Endodermal cell (in vitro differentiated cells): ENCODE measurements around the gene TNIK. TPM values are rescaled to one million over a fixed set of nuclear protein-coding genes. Genes with fewer than 3 reads are reported as not detected.

Source experiments
- DNase-seq: peaks from one replicate; pipeline ENCODE4 v3.0.0-alpha.2; 2017
- H3K27ac ChIP-seq: 2 replicates; pipeline ENCODE4 v1.5.1; 2013; ENCODE audit warnings: mild to moderate bottlenecking, low read depth, low read length, moderate library complexity
- H3K27me3 ChIP-seq: 2 replicates; pipeline ENCODE4 v1.6.1; 2013; ENCODE audit warnings: mild to moderate bottlenecking, low read length, moderate library complexity; ENCODE audit not compliant: insufficient read depth, control insufficient read depth, poor library complexity, severe bottlenecking
- H3K36me3 ChIP-seq: 2 replicates; pipeline ENCODE4 v1.7.0; 2013; ENCODE audit warnings: mild to moderate bottlenecking, low read length, moderate library complexity; ENCODE audit not compliant: control insufficient read depth, insufficient read depth
- H3K4me1 ChIP-seq: one replicate; pipeline ENCODE4 v1.7.0; 2013; ENCODE audit warnings: low read length; ENCODE audit not compliant: control insufficient read depth, insufficient read depth
- H3K4me3 ChIP-seq: 2 replicates; pipeline ENCODE4 v1.5.1; 2013; ENCODE audit warnings: mild to moderate bottlenecking, low read length, moderate library complexity
- H3K9ac ChIP-seq: 2 replicates; pipeline ENCODE4 v1.6.1; 2013; ENCODE audit warnings: mild to moderate bottlenecking, low read length, moderate library complexity; ENCODE audit not compliant: poor library complexity, severe bottlenecking; ENCODE audit errors: extremely low read depth
- H3K9me3 ChIP-seq: 2 replicates; pipeline ENCODE4 v1.6.1; 2013; ENCODE audit warnings: mild to moderate bottlenecking, low read length, moderate library complexity; ENCODE audit not compliant: control insufficient read depth
- H3K27ac Mint-ChIP-seq: 2 replicates; pipeline ENCODE4 v1.8.0; 2020; ENCODE audit warnings: mixed read lengths
- H3K27me3 Mint-ChIP-seq: 2 replicates; pipeline ENCODE4 v1.8.0; 2021; ENCODE audit warnings: mild to moderate bottlenecking, mixed read lengths; ENCODE audit not compliant: insufficient read depth
- H3K36me3 Mint-ChIP-seq: 2 replicates; pipeline ENCODE4 v1.8.0; 2020; ENCODE audit warnings: low read depth, mixed read lengths
- H3K4me1 Mint-ChIP-seq: 2 replicates; pipeline ENCODE4 v1.8.0; 2020; ENCODE audit warnings: mixed read lengths
- H3K4me3 Mint-ChIP-seq: 2 replicates; pipeline ENCODE4 v1.8.0; 2020; ENCODE audit warnings: mild to moderate bottlenecking, moderate library complexity, mixed read lengths
- H3K9me3 Mint-ChIP-seq: 2 replicates; pipeline ENCODE4 v1.8.0; 2020; ENCODE audit warnings: mild to moderate bottlenecking, mixed read lengths
- WGBS, 2 experiments: methylation state at CpG; one replicate each; pipeline versions ENCODE4 v1.1.5 to v1.1.7; 2013; ENCODE audit warnings: missing lambda C conversion rate in 2 of 2, mixed read lengths in 1 of 2; ENCODE audit not compliant: insufficient coverage in 1 of 2, insufficient read length in 1 of 2; 5-methylcytosine and 5-hydroxymethylcytosine counted together
- total RNA-seq, 2 donors: library from RNA; stranded (reverse); fragmentation: NEBNext Ultra II Directional in 1 of 2; extraction: Animal tissue kit (Norgen Biotek cat#: 25700) in 1 of 2; gene quantifications; 2 replicates in 1 of 2; 3 replicates in 1 of 2; pipeline ENCODE4 v1.2.1, GENCODE V29; 2021
- TF ChIP-seq, protein P1 (sequence below): fragments of 200-600 bp; sonication (generic); conservative IDR thresholded peaks from 2 replicates; pipeline ENCODE4 v1.5.0; 2021; ENCODE audit warnings: antibody characterized with exemption, mild to moderate bottlenecking

The TNIK gene
- total RNA-seq, 2 donors from 2014 or later: 12.2 to 14.9 TPM

DNA sequence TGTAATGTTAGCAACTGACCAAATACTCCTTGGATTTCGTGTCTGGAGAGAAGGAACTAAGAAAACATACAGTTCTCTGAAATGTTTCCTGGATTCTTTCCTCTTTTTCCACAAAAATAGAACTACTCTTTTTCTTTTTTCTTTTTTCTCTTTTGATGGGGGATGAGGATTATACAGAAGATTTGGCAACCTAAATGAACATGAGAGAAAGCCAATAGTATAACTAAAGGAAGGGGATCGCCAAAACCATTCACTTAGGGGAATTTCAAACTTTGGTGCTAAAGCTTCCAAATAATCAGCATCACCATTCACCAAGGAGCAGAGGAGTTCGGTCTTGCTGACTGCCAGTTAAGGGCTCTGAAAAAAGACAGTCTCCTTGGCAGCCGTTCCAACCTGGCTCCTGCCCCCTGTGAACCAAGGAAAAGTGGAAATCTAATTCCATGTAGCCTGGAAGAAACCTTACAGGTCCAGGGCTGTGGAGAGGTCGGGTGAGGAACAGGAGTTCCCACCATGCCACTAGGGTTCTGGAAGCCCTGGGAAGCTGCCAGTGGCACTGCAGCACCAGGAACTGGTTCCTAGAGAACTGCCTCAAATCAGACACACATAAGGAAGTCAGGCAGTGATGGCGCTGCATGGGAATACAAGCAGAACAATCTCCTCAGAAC lies 176.9 kb downstream of the TNIK start:
- Mint-ChIP-seq H3K27ac (no peak overlapping the region), H3K36me3 (no peaks in the 10 kb centered on the region), H3K27me3 (no peaks in the 10 kb centered on the region), H3K4me1 (peaks cover 5% of the 10 kb centered on the region), H3K9me3 (no peaks in the 10 kb centered on the region), H3K4me3 (no peak overlapping the region)
- H3K27me3 ChIP-seq: no peaks in the 10 kb centered on the region
- WGBS, 2 experiments: 91 to 100% methylated on average over 1 to 6 of the region's 6 CpGs
- H3K4me1 ChIP-seq: no peaks in the 10 kb centered on the region
- no peak overlapping the region for H3K9ac ChIP-seq
- no peak overlapping the region for H3K27ac ChIP-seq
- TF ChIP-seq, protein P1, sequence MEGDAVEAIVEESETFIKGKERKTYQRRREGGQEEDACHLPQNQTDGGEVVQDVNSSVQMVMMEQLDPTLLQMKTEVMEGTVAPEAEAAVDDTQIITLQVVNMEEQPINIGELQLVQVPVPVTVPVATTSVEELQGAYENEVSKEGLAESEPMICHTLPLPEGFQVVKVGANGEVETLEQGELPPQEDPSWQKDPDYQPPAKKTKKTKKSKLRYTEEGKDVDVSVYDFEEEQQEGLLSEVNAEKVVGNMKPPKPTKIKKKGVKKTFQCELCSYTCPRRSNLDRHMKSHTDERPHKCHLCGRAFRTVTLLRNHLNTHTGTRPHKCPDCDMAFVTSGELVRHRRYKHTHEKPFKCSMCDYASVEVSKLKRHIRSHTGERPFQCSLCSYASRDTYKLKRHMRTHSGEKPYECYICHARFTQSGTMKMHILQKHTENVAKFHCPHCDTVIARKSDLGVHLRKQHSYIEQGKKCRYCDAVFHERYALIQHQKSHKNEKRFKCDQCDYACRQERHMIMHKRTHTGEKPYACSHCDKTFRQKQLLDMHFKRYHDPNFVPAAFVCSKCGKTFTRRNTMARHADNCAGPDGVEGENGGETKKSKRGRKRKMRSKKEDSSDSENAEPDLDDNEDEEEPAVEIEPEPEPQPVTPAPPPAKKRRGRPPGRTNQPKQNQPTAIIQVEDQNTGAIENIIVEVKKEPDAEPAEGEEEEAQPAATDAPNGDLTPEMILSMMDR: no peak
- no peaks in the 10 kb centered on the region for H3K36me3 ChIP-seq
- H3K4me3 ChIP-seq: no peak overlapping the region
- DNase-seq: no peak
- no peaks in the 10 kb centered on the region for H3K9me3 ChIP-seq

DNA sequence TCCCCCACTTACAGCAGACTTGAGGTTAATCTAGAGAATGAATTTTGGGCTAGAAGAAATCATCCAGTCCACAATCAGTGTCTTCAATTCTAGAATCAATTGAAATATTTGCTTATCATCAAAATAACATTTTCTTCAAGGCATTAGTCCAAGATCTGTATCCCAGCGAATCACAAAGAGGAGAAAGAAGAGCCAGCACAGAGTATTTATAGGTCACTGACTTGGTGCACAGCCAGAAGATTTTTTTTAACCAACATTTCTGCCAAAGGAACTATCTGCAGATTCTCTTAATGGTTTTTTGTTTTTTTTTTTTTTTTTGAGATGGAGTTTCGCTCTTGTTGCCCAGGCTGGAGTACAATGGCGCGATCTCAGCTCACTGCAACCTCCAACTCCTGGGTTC lies 178.2 kb downstream of the TNIK start:
- Mint-ChIP-seq H3K9me3 (no peaks in the 10 kb centered on the region), H3K27ac (no peak overlapping the region), H3K36me3 (no peaks in the 10 kb centered on the region), H3K27me3 (no peaks in the 10 kb centered on the region), H3K4me1 (peaks cover 11% of the 10 kb centered on the region), H3K4me3 (no peak overlapping the region)
- no peak overlapping the region for H3K9ac ChIP-seq
- TF ChIP-seq, protein P1: no peak
- 98% methylated on average over 4 of the region's 4 CpGs; no CpG with 5 or more reads in 1 of the 2 experiments for WGBS, 2 experiments
- H3K27ac ChIP-seq: no peak overlapping the region
- no peaks in the 10 kb centered on the region for H3K9me3 ChIP-seq
- no peak for DNase-seq
- H3K4me3 ChIP-seq: no peak overlapping the region
- no peaks in the 10 kb centered on the region for H3K36me3 ChIP-seq
- no peaks in the 10 kb centered on the region for H3K27me3 ChIP-seq
- peaks cover 4% of the 10 kb centered on the region for H3K4me1 ChIP-seq

DNA sequence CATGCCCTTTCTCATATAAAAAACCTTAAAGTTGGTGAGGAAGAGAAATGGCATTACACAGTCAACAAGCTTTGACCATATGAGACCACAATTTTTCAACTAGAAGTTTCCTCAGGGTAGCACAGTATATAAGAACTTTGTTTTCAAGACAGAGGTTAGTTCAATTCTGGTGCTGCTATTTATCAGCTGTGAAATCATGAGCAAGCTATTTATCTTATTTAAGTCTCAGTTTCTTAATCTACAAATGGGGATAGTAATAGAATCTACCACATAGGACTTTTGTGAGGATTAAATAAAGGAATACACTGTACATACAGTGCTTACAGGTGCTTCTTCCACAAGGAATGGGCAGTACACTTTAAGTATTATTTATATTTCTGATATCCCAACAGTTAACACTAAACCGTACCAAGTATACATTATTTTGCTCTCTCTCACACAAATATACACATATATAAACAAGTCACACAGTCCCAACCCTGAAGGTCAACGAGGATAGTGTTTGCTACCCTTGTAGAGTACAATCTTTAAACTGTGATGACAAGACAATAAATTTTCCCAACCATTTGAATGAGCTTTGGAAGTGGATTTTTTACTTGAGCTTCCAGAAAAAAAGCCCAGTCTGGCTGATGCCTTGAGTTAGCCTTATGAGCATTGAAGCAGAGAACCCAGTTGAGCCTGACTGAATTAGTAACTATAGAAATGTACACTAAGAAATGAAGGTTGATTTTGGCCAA lies 178.8 kb downstream of the TNIK start:
- no peaks in the 10 kb centered on the region for H3K27me3 Mint-ChIP-seq
- Histone ChIP-seq H3K36me3 (no peaks in the 10 kb centered on the region), H3K27me3 (no peaks in the 10 kb centered on the region), H3K4me1 (peaks cover 4% of the 10 kb centered on the region), H3K27ac (no peak overlapping the region), H3K9ac (no peak overlapping the region), H3K9me3 (no peaks in the 10 kb centered on the region), H3K4me3 (no peak overlapping the region)
- no peaks in the 10 kb centered on the region for H3K9me3 Mint-ChIP-seq
- peaks cover 11% of the 10 kb centered on the region for H3K4me1 Mint-ChIP-seq
- WGBS, 2 experiments: 96 to 100% methylated on average over 1 to 2 of the region's 2 CpGs
- no peak overlapping the region for H3K27ac Mint-ChIP-seq
- DNase-seq: no peak
- H3K4me3 Mint-ChIP-seq: no peak overlapping the region
- TF ChIP-seq, protein P1: no peak
- no peaks in the 10 kb centered on the region for H3K36me3 Mint-ChIP-seq
